ENCODE data around the gene XPO1.

GRCh38 chr2:61562615-61563014 is 24.5 kb upstream of the XPO1 start:
- TF ChIP-seq CTCF (IDR thresholded peaks at IDR 0.05) (no peak), POLR2AphosphoS5 (IDR thresholded peaks at IDR 0.05) (no peak), EP300 (IDR thresholded peaks at IDR 0.05) (no peak), POLR2A (IDR thresholded peaks at IDR 0.05) (no peak)

Measured in upper lobe of left lung (tissue), 4 donors.